ENCODE results near the gene PNPLA5.
A peak's percentile ranks its signal among the peaks of the same experiment; 100 is the strongest.
"Not testable (repeated sequence)": the region's sequence is repeated elsewhere in the genome, so short reads cannot be mapped to it uniquely, and the experiment has no call there.

- peak; percentile 83 for TF ChIP-seq CTCF (IDR thresholded peaks at IDR 0.05)
- not testable (repeated sequence) for TF ChIP-seq POLR2AphosphoS5 (IDR thresholded peaks at IDR 0.05; ENCODE audit: low read depth, low read length); REST (IDR thresholded peaks at IDR 0.05; ENCODE audit: insufficient read depth in 1 of 2, low read depth in 2 of 2, low read length in 1 of 2); SIN3A (IDR thresholded peaks at IDR 0.05; ENCODE audit: borderline replicate concordance, insufficient read depth, low read depth, low read length)
These were observed 12.6 kb upstream of the PNPLA5 start for GRCh38 chr22:43904412-43904811.

Data from Panc1 (cell line).